ENCODE measurements around the gene COA3. TPM values are rescaled to one million over a fixed set of nuclear protein-coding genes. Genes with fewer than 3 reads are reported as not detected.
"Not testable (repeated sequence)": the region's sequence is repeated elsewhere in the genome, so short reads cannot be mapped to it uniquely, and the experiment has no call there.

COA3 gene
- total RNA-seq, 1 experiment from 2014 or later: 90.5 TPM

GRCh38 chr17:42775534-42776098, 22.9 kb downstream of the COA3 start:
- peaks cover 1% of the 10 kb centered on the region for H3K27me3 ChIP-seq
- no peak overlapping the region for H3K4me3 ChIP-seq

GRCh38 chr17:42774066-42774745, 24.3 kb downstream of the COA3 start:
- peak overlapping the region; percentile 86 for H3K4me3 ChIP-seq
- no peak for DNase-seq
- H3K27me3 ChIP-seq: no peaks in the 10 kb centered on the region
- peaks cover 35% of the 10 kb centered on the region for H3K36me3 ChIP-seq
- no peaks in the 10 kb centered on the region for H3K9me3 ChIP-seq

More at GRCh38 chr17:42775534-42776098, 22.9 kb downstream of the COA3 start:
- Histone ChIP-seq H3K9me3 (no peaks in the 10 kb centered on the region), H3K36me3 (peaks cover 37% of the 10 kb centered on the region)
- DNase-seq: no peak

GRCh38 chr17:42773290-42774035, 25.0 kb downstream of the COA3 start, which contains the start of gene VPS25:
Gene VPS25, plus strand, starts transcription at chr17:42773449. Its CDS starts 27 bp downstream, at chr17:42773476.
- Histone ChIP-seq H3K9me3 (no peaks in the 10 kb centered on the region), H3K4me3 (peak within 1 kb of the TSS; percentile 86), H3K36me3 (peaks cover 30% of the 10 kb centered on the region), H3K27me3 (no peaks in the 10 kb centered on the region)
- DNase-seq: peak; percentile 86

DNA sequence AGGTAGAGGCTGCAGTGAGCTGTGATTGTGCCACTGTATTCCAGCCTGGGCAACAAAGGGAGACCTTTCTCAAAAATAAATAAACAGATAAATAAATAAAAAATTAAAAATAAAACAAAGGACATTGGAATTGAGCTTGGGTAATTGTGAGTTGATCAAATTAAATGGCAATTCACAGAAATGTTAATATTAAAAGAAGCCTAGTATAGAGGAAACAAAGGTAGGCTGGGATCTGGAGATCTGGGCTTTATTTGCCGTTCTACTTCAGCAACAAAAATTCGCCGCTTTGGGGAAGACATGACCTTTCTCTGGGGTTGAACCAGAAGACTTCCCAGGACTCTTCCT, 25.6 kb downstream of the COA3 start:
- Histone ChIP-seq H3K9me3 (no peaks in the 10 kb centered on the region), H3K36me3 (peaks cover 30% of the 10 kb centered on the region), H3K27me3 (no peaks in the 10 kb centered on the region), H3K4me3 (peak overlapping the region; percentile 86)
- DNase-seq: no peak

DNA sequence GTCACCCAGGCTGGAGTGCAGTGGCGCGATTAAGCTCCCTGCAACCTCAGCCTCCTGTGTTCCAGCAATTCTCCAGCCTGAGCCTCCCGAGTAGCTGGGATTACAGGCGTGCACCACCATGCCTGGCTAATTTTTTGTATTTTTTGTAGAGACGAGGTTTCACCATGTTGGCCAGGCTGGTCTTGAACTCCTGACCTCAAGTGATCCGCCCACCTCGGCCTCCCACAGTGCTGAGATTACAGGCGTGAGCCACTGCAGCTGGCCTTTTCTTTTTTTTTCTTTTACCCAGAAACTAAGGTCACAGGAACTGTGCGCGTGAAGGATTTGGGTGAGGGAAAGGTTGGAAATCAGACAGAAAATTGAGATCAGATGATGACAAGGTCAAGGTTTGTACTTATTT, 28.5 kb downstream of the COA3 start:
- H3K4me3 ChIP-seq, H3K9me3 ChIP-seq, H3K27me3 ChIP-seq, DNase-seq, H3K36me3 ChIP-seq: not testable (repeated sequence)

GRCh38 chr17:42768006-42768405, 30.5 kb downstream of the COA3 start:
- H3K9me3 ChIP-seq, DNase-seq, H3K4me3 ChIP-seq, H3K27me3 ChIP-seq, H3K36me3 ChIP-seq: not testable (repeated sequence)

DNA sequence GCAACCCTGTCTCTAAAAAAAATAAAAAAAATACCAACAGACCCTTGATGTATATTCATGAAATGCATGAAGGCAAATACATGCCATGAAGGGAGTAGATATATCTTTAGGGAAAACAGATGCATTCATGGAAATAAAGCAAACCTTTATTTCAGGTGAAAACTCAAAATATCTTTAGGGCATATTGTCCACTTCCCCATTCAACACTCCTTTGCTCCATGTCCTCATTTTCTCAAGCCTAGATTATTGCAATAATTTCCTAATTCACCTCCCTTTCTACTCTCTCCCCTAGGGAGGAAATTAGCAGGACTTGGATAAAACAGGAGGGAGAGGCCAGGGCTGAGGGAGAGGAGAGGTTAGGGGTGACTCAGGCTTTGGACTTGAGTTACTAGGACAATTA, 31.0 kb downstream of the COA3 start:
- H3K9me3 ChIP-seq: no peaks in the 10 kb centered on the region
- DNase-seq: no peak
- H3K4me3 ChIP-seq: no peak overlapping the region
- H3K36me3 ChIP-seq: no peaks in the 10 kb centered on the region
- H3K27me3 ChIP-seq: no peaks in the 10 kb centered on the region

DNA sequence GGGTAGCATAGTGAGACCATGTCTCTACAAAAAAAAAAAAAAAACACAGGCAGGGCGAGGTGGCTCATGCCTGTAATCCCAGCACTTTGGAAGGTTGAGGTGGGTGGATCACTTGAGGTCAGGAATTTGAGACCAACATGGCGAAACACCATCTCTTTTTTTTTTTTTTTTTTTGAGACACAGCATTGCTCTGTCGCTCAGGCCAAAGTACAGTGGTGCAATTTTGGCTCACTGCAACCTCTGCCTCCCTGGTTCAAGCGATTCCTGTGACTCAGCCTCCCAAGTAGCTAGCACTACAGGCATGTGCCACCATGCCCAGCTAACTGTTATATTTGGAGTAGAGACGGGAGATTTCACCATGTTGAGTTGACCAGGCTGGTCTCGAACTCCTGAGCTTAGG, 32.4 kb downstream of the COA3 start:
- no peaks in the 10 kb centered on the region for H3K9me3 ChIP-seq
- no peak for DNase-seq
- H3K27me3 ChIP-seq: peaks cover 4% of the 10 kb centered on the region; the same call in 1 of the 2 replicates
- H3K36me3 ChIP-seq: no peaks in the 10 kb centered on the region
- no peak overlapping the region for H3K4me3 ChIP-seq

DNA sequence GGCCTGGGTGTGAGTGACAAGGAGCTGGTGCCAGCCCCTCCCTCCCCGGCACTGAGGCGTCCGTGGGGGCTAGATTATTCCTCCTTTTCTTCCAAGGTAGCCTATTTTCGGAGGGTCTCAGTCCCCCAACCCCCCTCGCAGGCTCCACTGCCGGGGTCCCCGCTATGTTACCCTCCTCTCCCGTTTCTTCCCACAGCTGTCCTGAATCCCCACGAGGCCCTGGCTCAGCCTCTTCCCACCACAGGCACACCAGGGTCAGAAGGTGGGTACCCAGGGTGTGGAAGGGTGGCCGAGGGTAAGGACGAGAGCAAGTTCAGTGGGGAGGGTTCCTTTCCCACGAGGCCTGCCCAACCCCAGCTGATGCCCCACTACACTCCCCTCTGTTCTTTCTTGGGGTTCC, 36.9 kb downstream of the COA3 start:
- no peak for DNase-seq
- Histone ChIP-seq H3K9me3 (no peaks in the 10 kb centered on the region), H3K4me3 (peak overlapping the region; percentile 30), H3K27me3 (peaks cover 16% of the 10 kb centered on the region), H3K36me3 (no peaks in the 10 kb centered on the region)

DNA sequence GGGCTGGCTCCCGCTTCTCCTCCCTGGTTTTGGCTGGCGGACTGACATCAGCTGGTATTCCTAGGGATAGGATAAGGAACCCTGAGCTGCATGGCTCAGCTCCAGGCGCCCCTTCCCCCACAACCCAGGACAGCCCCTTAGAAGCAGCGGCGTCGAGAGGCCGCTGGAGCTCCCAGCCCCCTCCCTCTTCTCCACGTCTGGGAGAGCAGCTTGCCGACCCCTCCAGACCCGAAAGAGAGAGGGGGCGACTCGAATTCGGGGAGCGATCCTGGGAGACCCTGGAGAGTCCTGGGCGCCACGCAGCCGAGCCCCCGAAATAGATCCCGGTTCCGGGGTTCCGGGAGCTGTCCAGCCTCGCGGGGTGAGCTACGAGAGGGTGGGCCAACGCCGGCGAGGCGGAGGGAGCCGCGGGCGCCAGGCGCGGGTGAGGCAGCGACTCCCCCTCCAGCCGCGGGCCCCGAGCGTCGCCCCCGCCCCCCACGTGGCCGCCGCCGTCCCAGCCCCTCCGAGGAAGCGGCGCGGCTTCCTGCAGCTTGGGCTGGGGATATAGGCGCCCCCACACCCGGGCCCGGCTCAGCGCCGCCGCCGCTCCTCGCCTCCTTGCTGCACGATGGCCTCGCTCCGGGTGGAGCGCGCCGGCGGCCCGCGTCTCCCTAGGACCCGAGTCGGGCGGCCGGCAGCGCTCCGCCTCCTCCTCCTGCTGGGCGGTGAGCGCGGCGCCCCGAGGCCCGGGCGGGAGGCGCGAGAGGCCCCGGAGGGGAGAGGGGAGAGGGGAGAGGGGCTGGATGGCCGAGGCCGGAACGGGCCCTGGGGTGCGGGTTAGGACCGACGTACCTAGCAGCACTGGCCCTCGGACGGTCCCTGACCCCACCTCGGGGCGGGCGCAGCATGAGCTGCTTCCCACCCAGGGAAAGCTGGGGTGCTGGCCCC, 37.6 kb downstream of the COA3 start, which contains the start of gene RAMP2:
Gene RAMP2, plus strand, starts transcription at position 576 of the 930 bp plus-strand sequence. Its CDS starts 35 bp downstream, at position 611.
- peak; percentile 37 for DNase-seq

DNA sequence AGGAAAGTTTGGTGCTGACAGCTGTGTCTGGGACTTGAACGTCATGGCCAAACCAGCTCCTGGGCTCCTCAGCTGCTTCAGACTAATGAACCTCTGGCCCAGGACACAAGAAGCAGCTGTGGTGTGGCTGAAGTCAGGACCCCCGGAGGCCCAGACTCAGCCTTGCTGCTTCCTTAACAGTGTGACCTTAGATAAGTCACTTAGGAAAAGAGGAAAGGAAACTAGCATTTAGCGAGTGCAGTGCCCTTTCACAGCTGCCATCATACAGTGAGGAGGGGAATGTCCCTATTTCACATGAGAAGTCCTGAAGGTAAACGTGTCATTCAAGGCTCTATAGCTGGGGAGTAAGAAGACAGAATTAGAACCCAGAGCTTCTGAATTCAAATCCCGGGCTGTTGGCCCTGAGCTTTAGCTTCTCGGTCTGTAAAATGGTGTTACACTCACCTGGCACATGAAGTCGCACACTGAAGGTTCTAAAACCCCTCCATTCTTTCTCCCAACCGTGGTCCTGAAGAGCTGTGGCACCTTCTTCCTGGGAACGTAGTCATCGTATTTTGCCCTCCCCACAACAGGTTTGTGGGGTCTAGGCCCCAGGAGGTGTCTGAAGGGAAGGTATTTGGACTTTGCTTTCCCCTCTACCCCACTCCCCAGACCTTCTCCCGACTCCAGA, 38.4 kb downstream of the COA3 start:
- Histone ChIP-seq H3K27me3 (peaks cover 16% of the 10 kb centered on the region), H3K4me3 (no peak overlapping the region), H3K36me3 (no peaks in the 10 kb centered on the region), H3K9me3 (no peaks in the 10 kb centered on the region)
- no peak for DNase-seq

More for the DNA sequence above, 37.6 kb downstream of the COA3 start, which contains the start of gene RAMP2:
- H3K4me3 ChIP-seq: peak within 1 kb of the TSS; percentile 30
- no peaks in the 10 kb centered on the region for H3K36me3 ChIP-seq
- no peaks in the 10 kb centered on the region for H3K9me3 ChIP-seq
- H3K27me3 ChIP-seq: peaks cover 16% of the 10 kb centered on the region

GRCh38 chr17:42754782-42755181, 43.7 kb downstream of the COA3 start:
- DNase-seq: peak; percentile 62
- H3K27me3 ChIP-seq: peaks cover 9% of the 10 kb centered on the region

DNA sequence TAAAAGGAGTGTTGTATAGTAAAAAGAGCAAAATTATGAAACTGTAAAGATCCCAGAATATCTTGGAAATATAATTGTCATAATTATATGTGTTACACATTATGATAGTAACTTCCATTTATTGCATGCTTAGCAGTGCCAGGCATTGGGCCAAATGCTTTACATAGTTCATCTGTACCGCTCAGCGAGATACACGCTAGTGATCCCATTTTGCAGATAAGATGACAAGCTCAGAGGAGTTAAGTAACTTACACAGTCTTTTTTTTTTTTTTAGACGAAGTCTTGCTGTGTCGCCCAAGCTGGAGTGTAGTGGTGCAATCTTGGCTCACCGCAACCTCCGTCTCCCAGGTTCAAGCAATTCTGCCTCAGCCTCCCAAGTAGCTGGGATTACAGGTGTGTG, 46.9 kb downstream of the COA3 start:
- H3K36me3 ChIP-seq: no peaks in the 10 kb centered on the region
- DNase-seq: no peak

More at GRCh38 chr17:42754782-42755181, 43.7 kb downstream of the COA3 start:
- Histone ChIP-seq H3K4me3 (no peak overlapping the region), H3K36me3 (no peaks in the 10 kb centered on the region), H3K9me3 (no peaks in the 10 kb centered on the region)

DNA sequence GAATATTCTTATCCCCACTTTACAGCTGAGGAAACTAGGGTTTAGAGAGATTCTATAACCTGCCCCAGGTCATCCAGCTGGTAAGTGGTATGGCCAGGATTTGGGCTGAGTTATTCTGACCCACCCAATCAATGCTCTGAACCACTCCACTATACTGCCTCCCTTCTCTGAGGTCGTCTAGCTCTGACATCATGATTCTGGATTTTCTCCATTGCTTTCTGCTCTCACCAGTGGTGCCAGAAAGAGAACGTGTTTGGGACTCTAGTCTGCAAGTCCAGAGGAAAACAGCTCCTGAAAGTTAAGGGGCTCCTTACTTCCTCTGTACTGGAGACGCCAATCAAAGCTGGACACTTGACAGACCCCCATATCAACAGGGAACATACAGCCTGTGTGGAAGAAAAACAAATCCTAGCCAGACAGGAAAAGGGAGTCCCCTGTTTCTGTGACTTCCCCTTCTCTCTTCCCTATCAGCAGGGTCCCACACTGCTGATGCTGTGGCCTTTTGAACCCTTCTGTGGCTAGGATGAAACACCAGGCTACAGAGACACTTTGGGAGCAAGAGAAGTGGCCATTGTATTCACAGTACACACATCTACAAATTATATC, 47.7 kb downstream of the COA3 start:
- Histone ChIP-seq H3K27me3 (peaks cover 10% of the 10 kb centered on the region), H3K4me3 (no peak overlapping the region), H3K36me3 (no peaks in the 10 kb centered on the region), H3K9me3 (no peaks in the 10 kb centered on the region)
- no peak for DNase-seq

More for the DNA sequence above, 46.9 kb downstream of the COA3 start:
- Histone ChIP-seq H3K4me3 (no peak overlapping the region), H3K27me3 (peaks cover 8% of the 10 kb centered on the region), H3K9me3 (no peaks in the 10 kb centered on the region)

GRCh38 chr17:42748908-42749798, 49.4 kb downstream of the COA3 start:
- DNase-seq: no peak
- H3K4me3 ChIP-seq: no peak overlapping the region
- peaks cover 3% of the 10 kb centered on the region; the same call in 1 of the 2 replicates for H3K9me3 ChIP-seq
- no peaks in the 10 kb centered on the region for H3K36me3 ChIP-seq
- peaks cover 13% of the 10 kb centered on the region for H3K27me3 ChIP-seq

Measured in MG63 (cell line).